Mucosa of stomach (tissue), 1 donor: ENCODE results near the gene ZNF236.

ENCODE experiments used
- H3K27me3 ChIP-seq: one replicate; pipeline ENCODE4 v1.7.0; 2013; ENCODE audit warnings: mild to moderate bottlenecking, low read length; ENCODE audit not compliant: control insufficient read depth, insufficient read depth
- H3K36me3 ChIP-seq: one replicate; pipeline ENCODE4 v1.7.0; 2013; ENCODE audit warnings: low read length; ENCODE audit not compliant: control insufficient read depth, insufficient read depth
- H3K4me1 ChIP-seq: one replicate; pipeline ENCODE4 v1.7.0; 2013; ENCODE audit warnings: mild to moderate bottlenecking, low read length; ENCODE audit not compliant: control insufficient read depth, insufficient read depth
- H3K4me3 ChIP-seq: one replicate; pipeline ENCODE4 v1.7.0; 2013; ENCODE audit warnings: low read length
- H3K9ac ChIP-seq: one replicate; pipeline ENCODE4 v1.7.0; 2013; ENCODE audit warnings: mild to moderate bottlenecking, low read length, moderate library complexity
- H3K9me3 ChIP-seq: one replicate; pipeline ENCODE4 v1.7.0; 2013; ENCODE audit warnings: mild to moderate bottlenecking, low read length, moderate library complexity; ENCODE audit not compliant: control insufficient read depth
- donor health status: Pancreatic carcinoma.

Gene ZNF236

GRCh38 chr18:76925501-76925900 lies 103.1 kb downstream of the ZNF236 start:
- Histone ChIP-seq H3K9me3 (no peaks in the 10 kb centered on the region), H3K9ac (no peak overlapping the region), H3K27me3 (no peaks in the 10 kb centered on the region), H3K4me3 (no peak overlapping the region), H3K36me3 (no peaks in the 10 kb centered on the region), H3K4me1 (no peaks in the 10 kb centered on the region)

- Histone ChIP-seq H3K9ac (no peak overlapping the region), H3K9me3 (no peaks in the 10 kb centered on the region), H3K36me3 (no peaks in the 10 kb centered on the region), H3K27me3 (no peaks in the 10 kb centered on the region), H3K4me1 (no peaks in the 10 kb centered on the region), H3K4me3 (no peak overlapping the region)
Measured at GRCh38 chr18:76927223-76927725, 104.9 kb downstream of the ZNF236 start.

DNA sequence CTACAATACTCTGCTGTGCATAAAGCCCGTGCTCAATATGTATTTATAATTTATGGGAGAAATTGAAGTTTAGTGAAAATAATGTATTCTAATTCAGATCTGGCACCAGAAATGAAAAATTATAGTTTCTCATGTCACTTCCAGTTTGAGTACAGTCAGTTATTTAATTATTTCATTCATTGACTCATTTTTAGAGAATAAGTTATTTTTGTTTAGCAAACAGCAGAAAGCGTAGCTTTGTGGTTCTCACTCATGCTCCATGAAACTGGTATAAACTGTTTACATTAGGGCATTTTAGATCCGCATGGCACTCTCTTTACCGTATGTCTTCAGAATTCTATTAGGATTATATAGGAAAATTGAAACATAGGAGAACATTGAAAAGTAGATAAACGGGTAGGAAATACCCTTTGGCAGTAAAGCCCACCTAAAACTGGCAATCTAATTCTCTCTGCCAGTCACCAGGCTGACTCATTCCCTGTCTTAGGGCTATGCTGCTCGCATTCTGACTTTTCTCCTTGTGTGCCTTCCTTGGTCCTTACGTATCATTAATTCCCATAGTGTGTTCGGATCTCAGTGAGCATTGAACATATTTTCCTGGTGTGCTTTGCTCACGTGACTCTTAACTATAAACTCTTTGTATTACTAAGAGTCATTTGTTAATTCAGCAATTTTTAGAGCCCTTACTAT lies 106.0 kb downstream of the ZNF236 start:
- no peaks in the 10 kb centered on the region for H3K9me3 ChIP-seq
- no peaks in the 10 kb centered on the region for H3K27me3 ChIP-seq
- no peaks in the 10 kb centered on the region for H3K36me3 ChIP-seq

DNA sequence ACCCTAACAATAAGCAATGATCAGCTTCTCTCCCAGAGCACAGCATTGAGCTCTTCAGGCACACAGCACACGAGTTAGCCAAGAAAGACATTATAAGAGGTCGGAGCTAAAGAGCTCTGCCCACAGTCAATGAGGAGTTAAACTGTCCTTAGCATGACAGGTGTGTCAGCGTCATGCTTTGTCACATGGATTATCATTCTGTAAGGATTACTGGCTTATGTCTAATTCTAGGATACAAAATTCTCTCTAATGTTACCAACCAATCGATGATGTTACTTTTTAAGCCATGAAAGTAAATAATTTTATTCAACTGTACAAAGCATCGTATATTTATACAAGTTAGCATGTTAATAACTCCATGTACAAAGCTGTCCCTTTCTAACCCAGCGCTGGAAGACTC lies 108.8 kb downstream of the ZNF236 start:
- H3K4me3 ChIP-seq = no peak overlapping the region
- no peak overlapping the region for H3K9ac ChIP-seq
- H3K27me3 ChIP-seq = no peaks in the 10 kb centered on the region
- no peaks in the 10 kb centered on the region for H3K4me1 ChIP-seq
- H3K9me3 ChIP-seq = no peaks in the 10 kb centered on the region
- H3K36me3 ChIP-seq = no peaks in the 10 kb centered on the region

More for the DNA sequence above, 106.0 kb downstream of the ZNF236 start:
- no peak overlapping the region for H3K9ac ChIP-seq
- no peak overlapping the region for H3K4me3 ChIP-seq
- no peaks in the 10 kb centered on the region for H3K4me1 ChIP-seq

GRCh38 chr18:76932026-76932819 lies 109.9 kb downstream of the ZNF236 start:
- Histone ChIP-seq H3K9ac (no peak overlapping the region), H3K4me1 (no peaks in the 10 kb centered on the region), H3K4me3 (no peak overlapping the region), H3K36me3 (no peaks in the 10 kb centered on the region), H3K9me3 (no peaks in the 10 kb centered on the region), H3K27me3 (no peaks in the 10 kb centered on the region)

GRCh38 chr18:76935722-76936337 lies 113.5 kb downstream of the ZNF236 start:
- Histone ChIP-seq H3K4me3 (no peak overlapping the region), H3K9ac (no peak overlapping the region), H3K27me3 (no peaks in the 10 kb centered on the region), H3K36me3 (peaks cover 7% of the 10 kb centered on the region), H3K4me1 (no peaks in the 10 kb centered on the region), H3K9me3 (no peaks in the 10 kb centered on the region)

- Histone ChIP-seq H3K9ac (no peak overlapping the region), H3K9me3 (no peaks in the 10 kb centered on the region), H3K4me1 (no peaks in the 10 kb centered on the region), H3K4me3 (no peak overlapping the region), H3K36me3 (peaks cover 7% of the 10 kb centered on the region), H3K27me3 (no peaks in the 10 kb centered on the region)
Measured at GRCh38 chr18:76936877-76937276, 114.5 kb downstream of the ZNF236 start.

DNA sequence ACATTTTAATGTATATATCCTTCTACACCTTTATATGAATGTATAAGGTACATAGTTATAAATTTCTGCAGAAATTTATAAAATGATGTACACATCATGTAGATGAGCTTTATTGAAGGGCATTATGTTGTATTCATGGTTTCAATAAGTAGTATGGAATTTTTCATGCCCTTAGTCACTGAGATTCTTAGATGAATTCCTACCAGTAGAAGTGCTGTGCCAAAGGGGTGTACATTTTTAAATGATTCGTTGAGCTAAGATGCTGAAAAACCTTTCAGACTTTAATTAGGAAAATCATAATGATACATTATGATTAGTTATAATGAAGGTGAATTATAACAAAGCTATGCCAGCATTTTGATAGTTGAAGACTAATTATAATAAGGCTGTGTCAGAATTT lies 115.2 kb downstream of the ZNF236 start:
- no peaks in the 10 kb centered on the region for H3K27me3 ChIP-seq
- H3K9ac ChIP-seq = no peak overlapping the region
- no peaks in the 10 kb centered on the region for H3K4me1 ChIP-seq
- H3K4me3 ChIP-seq = no peak overlapping the region
- peaks cover 7% of the 10 kb centered on the region for H3K36me3 ChIP-seq
- H3K9me3 ChIP-seq = no peaks in the 10 kb centered on the region

GRCh38 chr18:76938619-76939018 lies 116.3 kb downstream of the ZNF236 start:
- Histone ChIP-seq H3K4me3 (no peak overlapping the region), H3K36me3 (peaks cover 7% of the 10 kb centered on the region), H3K9me3 (no peaks in the 10 kb centered on the region)

GRCh38 chr18:76941284-76941683 lies 118.9 kb downstream of the ZNF236 start:
- Histone ChIP-seq H3K36me3 (peaks cover 7% of the 10 kb centered on the region), H3K9ac (no peak overlapping the region), H3K4me1 (no peaks in the 10 kb centered on the region), H3K27me3 (no peaks in the 10 kb centered on the region), H3K9me3 (no peaks in the 10 kb centered on the region), H3K4me3 (no peak overlapping the region)

More at GRCh38 chr18:76938619-76939018, 116.3 kb downstream of the ZNF236 start:
- Histone ChIP-seq H3K4me1 (no peaks in the 10 kb centered on the region), H3K27me3 (no peaks in the 10 kb centered on the region), H3K9ac (no peak overlapping the region)

GRCh38 chr18:76943542-76944339 lies 121.4 kb downstream of the ZNF236 start:
- Histone ChIP-seq H3K36me3 (peaks cover under 1% of the 10 kb centered on the region), H3K9ac (no peak overlapping the region), H3K9me3 (no peaks in the 10 kb centered on the region)

More at GRCh38 chr18:76943542-76944339, 121.4 kb downstream of the ZNF236 start:
- Histone ChIP-seq H3K4me3 (no peak overlapping the region), H3K27me3 (no peaks in the 10 kb centered on the region), H3K4me1 (no peaks in the 10 kb centered on the region)
